ENCODE measurements around the gene TNRC6C.

DNA sequence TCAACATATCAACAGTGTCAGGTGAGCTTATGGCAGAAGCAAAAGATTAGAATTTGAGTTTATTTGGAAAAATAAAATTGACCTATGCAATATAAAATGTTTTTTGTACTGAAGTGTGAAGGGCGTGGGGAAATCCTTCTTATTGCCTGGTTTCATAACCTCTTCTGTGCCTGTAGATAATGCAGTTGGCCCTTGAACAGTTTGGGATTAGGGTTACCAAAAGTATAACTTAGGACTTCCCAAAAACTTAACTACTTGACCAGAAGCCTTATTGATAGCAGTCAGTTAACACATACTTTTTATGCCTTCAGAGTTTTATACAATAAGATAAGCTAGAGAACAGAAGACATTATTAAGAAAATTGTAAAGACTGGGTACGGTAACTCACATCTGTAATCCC, 104.1 kb downstream of the TNRC6C start:
- TF ChIP-seq POLR2A (IDR thresholded peaks at IDR 0.05) (no peak), POLR2AphosphoS5 (IDR thresholded peaks at IDR 0.05) (no peak)
- TF ChIP-seq, protein P1, sequence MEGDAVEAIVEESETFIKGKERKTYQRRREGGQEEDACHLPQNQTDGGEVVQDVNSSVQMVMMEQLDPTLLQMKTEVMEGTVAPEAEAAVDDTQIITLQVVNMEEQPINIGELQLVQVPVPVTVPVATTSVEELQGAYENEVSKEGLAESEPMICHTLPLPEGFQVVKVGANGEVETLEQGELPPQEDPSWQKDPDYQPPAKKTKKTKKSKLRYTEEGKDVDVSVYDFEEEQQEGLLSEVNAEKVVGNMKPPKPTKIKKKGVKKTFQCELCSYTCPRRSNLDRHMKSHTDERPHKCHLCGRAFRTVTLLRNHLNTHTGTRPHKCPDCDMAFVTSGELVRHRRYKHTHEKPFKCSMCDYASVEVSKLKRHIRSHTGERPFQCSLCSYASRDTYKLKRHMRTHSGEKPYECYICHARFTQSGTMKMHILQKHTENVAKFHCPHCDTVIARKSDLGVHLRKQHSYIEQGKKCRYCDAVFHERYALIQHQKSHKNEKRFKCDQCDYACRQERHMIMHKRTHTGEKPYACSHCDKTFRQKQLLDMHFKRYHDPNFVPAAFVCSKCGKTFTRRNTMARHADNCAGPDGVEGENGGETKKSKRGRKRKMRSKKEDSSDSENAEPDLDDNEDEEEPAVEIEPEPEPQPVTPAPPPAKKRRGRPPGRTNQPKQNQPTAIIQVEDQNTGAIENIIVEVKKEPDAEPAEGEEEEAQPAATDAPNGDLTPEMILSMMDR (IDR thresholded peaks at IDR 0.05) = no peak

All from suprapubic skin (tissue), 4 donors.